NCI-H748 (cell line): Measurements from ENCODE around the gene EXOC3.

Experiments
- DNase-seq: peaks from one replicate; lab custom pipeline; 2025; ENCODE audit not compliant: unreplicated experiment; lab: John Stamatoyannopoulos, UW

EXOC3 gene

GRCh38 chr5:438481-438981 is 4.4 kb upstream of the EXOC3 start:
- no peak for DNase-seq

GRCh38 chr5:439181-439580 is 3.8 kb upstream of the EXOC3 start:
- no peak for DNase-seq

GRCh38 chr5:439636-440035 is 3.3 kb upstream of the EXOC3 start:
- no peak for DNase-seq

- no peak for DNase-seq
Measured at GRCh38 chr5:440401-441201, 2.4 kb upstream of the EXOC3 start.

- DNase-seq: no peak
Measured at GRCh38 chr5:441996-442334, 1.0 kb upstream of the EXOC3 start.

GRCh38 chr5:443239-444151 is 519 bp downstream of the EXOC3 start:
- peak; percentile 79 for DNase-seq

GRCh38 chr5:444226-444625 is 1.2 kb downstream of the EXOC3 start:
- no peak for DNase-seq

GRCh38 chr5:445591-445990 is 2.6 kb downstream of the EXOC3 start:
- DNase-seq: no peak

- no peak for DNase-seq
Measured at GRCh38 chr5:446066-446882, 3.3 kb downstream of the EXOC3 start.

GRCh38 chr5:446883-447263 is 3.9 kb downstream of the EXOC3 start:
- peak; percentile 65 for DNase-seq

GRCh38 chr5:447501-447900 is 4.5 kb downstream of the EXOC3 start:
- DNase-seq: no peak

GRCh38 chr5:448061-448765 is 5.2 kb downstream of the EXOC3 start:
- no peak for DNase-seq

- DNase-seq: no peak
Measured at GRCh38 chr5:448766-449090, 5.8 kb downstream of the EXOC3 start.

GRCh38 chr5:449151-449550 is 6.2 kb downstream of the EXOC3 start:
- no peak for DNase-seq

- DNase-seq: no peak
Measured at GRCh38 chr5:451587-452458, 8.8 kb downstream of the EXOC3 start.

GRCh38 chr5:452978-453710 is 10.2 kb downstream of the EXOC3 start:
- no peak for DNase-seq

GRCh38 chr5:453725-454481 is 10.9 kb downstream of the EXOC3 start:
- DNase-seq: no peak

- DNase-seq: no peak
Measured at GRCh38 chr5:454936-455335, 12.0 kb downstream of the EXOC3 start.
